GM23338 (cell line): ENCODE measurements around the gene TSPYL4. TPM values are rescaled to one million over a fixed set of nuclear protein-coding genes. Genes with fewer than 3 reads are reported as not detected.

Experiments
- ATAC-seq: fragments of 200-7000 bp; cut with Tn5 transposase; 3 replicates; pipeline ENCODE4 v1.9.1; 2020
- DNase-seq: peaks from one replicate; pipeline ENCODE4 v3.0.0-alpha.2; 2015; ENCODE audit warnings: low spot score
- H2AFZ ChIP-seq: fragments of 200-600 bp; sonication (generic); 2 replicates; pipeline ENCODE4 v1.8.0; 2016; ENCODE audit warnings: antibody characterized with exemption, mild to moderate bottlenecking, moderate library complexity
- H3F3A ChIP-seq: fragments of 200-600 bp; sonication (generic); replicated peaks from 2 replicates; pipeline ENCODE4 v1.8.0; 2017; ENCODE audit warnings: antibody characterized with exemption, mixed run types, low read depth
- H3K27ac ChIP-seq: fragments of 200-600 bp; sonication (generic); 2 replicates; pipeline ENCODE4 v1.6.1; 2016; ENCODE audit warnings: low read depth
- H3K27me3 ChIP-seq: fragments of 200-600 bp; sonication (generic); 2 replicates; pipeline ENCODE4 v1.8.0; 2016; ENCODE audit warnings: mild to moderate bottlenecking, mixed run types, moderate library complexity; ENCODE audit not compliant: insufficient read depth
- H3K36me3 ChIP-seq: fragments of 200-600 bp; sonication (generic); 2 replicates; pipeline ENCODE4 v1.8.0; 2016; ENCODE audit warnings: mild to moderate bottlenecking; ENCODE audit not compliant: insufficient read depth
- H3K4me1 ChIP-seq: fragments of 200-600 bp; sonication (generic); 2 replicates; pipeline ENCODE4 v1.8.0; 2016; ENCODE audit warnings: mild to moderate bottlenecking, moderate library complexity; ENCODE audit not compliant: insufficient read depth
- H3K4me2 ChIP-seq: fragments of 200-600 bp; sonication (generic); 2 replicates; pipeline ENCODE4 v1.7.1; 2017; ENCODE audit warnings: mixed run types
- H3K4me3 ChIP-seq: fragments of 200-600 bp; sonication (generic); 2 replicates; pipeline ENCODE4 v1.6.1; 2016; ENCODE audit warnings: mixed run types
- H3K79me2 ChIP-seq: fragments of 200-600 bp; sonication (generic); replicated peaks from 2 replicates; pipeline ENCODE4 v1.8.0; 2017; ENCODE audit warnings: mild to moderate bottlenecking; ENCODE audit not compliant: insufficient read depth
- H3K9me2 ChIP-seq: fragments of 200-600 bp; sonication (generic); 2 replicates; pipeline ENCODE4 v1.8.0; 2017; ENCODE audit not compliant: insufficient read depth
- H4K20me1 ChIP-seq: fragments of 200-600 bp; sonication (generic); replicated peaks from 2 replicates; pipeline ENCODE4 v1.8.0; 2017; ENCODE audit warnings: mild to moderate bottlenecking; ENCODE audit not compliant: insufficient read depth
- H3K27ac Mint-ChIP-seq: 2 replicates; pipeline ENCODE4 v1.8.0; 2020; ENCODE audit warnings: inconsistent platforms, mild to moderate bottlenecking, moderate library complexity, mixed read lengths
- H3K27me3 Mint-ChIP-seq: 3 replicates; pipeline ENCODE4 v1.8.0; 2022; ENCODE audit warnings: low read depth, mild to moderate bottlenecking, moderate library complexity, mixed read lengths, inconsistent platforms; ENCODE audit not compliant: insufficient read depth, poor library complexity
- H3K36me3 Mint-ChIP-seq: 3 replicates; pipeline ENCODE4 v1.8.0; 2021; ENCODE audit warnings: low read depth, mild to moderate bottlenecking, inconsistent platforms, moderate library complexity, mixed read lengths
- H3K4me1 Mint-ChIP-seq: 3 replicates; pipeline ENCODE4 v1.8.0; 2020; ENCODE audit warnings: mild to moderate bottlenecking, inconsistent platforms, mixed read lengths
- H3K4me3 Mint-ChIP-seq: 3 replicates; pipeline ENCODE4 v1.8.0; 2021; ENCODE audit warnings: moderate library complexity, mild to moderate bottlenecking, inconsistent platforms, mixed read lengths
- H3K9me3 Mint-ChIP-seq: 3 replicates; pipeline ENCODE4 v1.8.0; 2020; ENCODE audit warnings: moderate library complexity, mild to moderate bottlenecking, inconsistent platforms, mixed read lengths
- CREB1 ChIP-seq: fragments of 250-450 bp; sonication (Bioruptor Pico); IDR thresholded peaks from 2 replicates; pipeline ENCODE4 v1.5.0; 2020; ENCODE audit warnings: low read depth, mild to moderate bottlenecking, moderate library complexity
- EZH2 ChIP-seq: fragments of 200-600 bp; sonication (generic); IDR thresholded peaks from one replicate; pipeline ENCODE4 v1.8.0; 2017; ENCODE audit warnings: antibody characterized with exemption, mild to moderate bottlenecking, low read depth; ENCODE audit not compliant: unreplicated experiment
- EZH2phosphoT487 ChIP-seq: fragments of 200-600 bp; sonication (generic); IDR thresholded peaks from one replicate; pipeline ENCODE4 v1.8.1; 2018; ENCODE audit warnings: antibody characterized with exemption; ENCODE audit not compliant: unreplicated experiment
- JUNB ChIP-seq: IDR thresholded peaks from one replicate; pipeline ENCODE4 v1.6.1; 2016; ENCODE audit warnings: antibody characterized with exemption; ENCODE audit not compliant: unreplicated experiment
- NANOG ChIP-seq: IDR thresholded peaks from 2 replicates; pipeline ENCODE4 v1.6.1; 2016; ENCODE audit warnings: antibody characterized with exemption, borderline replicate concordance
- POLR2AphosphoS5 ChIP-seq: IDR thresholded peaks from 2 replicates; pipeline ENCODE4 v1.6.1; 2016; ENCODE audit warnings: antibody characterized with exemption, low read depth
- STAT1 ChIP-seq: IDR thresholded peaks from one replicate; pipeline ENCODE4 v1.6.1; 2016; ENCODE audit warnings: antibody characterized with exemption; ENCODE audit not compliant: unreplicated experiment
- ZNF114 ChIP-seq: fragments of 250-450 bp; sonication (Bioruptor Pico); IDR thresholded peaks from 2 replicates; pipeline ENCODE4 v1.5.0; 2020; ENCODE audit warnings: mild to moderate bottlenecking, moderate library complexity
- ZNF331 ChIP-seq: fragments of 250-450 bp; sonication (Bioruptor Pico); IDR thresholded peaks from 2 replicates; pipeline ENCODE4 v1.5.0; 2020; ENCODE audit warnings: low read depth, mild to moderate bottlenecking, moderate library complexity
- polyA plus RNA-seq: library from polyadenylated mRNA; unstranded; fragments of >200 nt; fragmentation: Nextera tagmentation; extraction: Ambion mirVana; gene quantifications from 2 replicates; pipeline ENCODE4 v1.2.1, GENCODE V29; 2016
- total RNA-seq: library from RNA; depleted of rRNA; stranded (reverse); fragments of >200 nt; shearing (Covaris generic); gene quantifications from 2 replicates; pipeline ENCODE4 v1.2.3, GENCODE V29; 2014
- TF ChIP-seq, protein P1 (sequence below): IDR thresholded peaks from 2 replicates; pipeline ENCODE4 v1.6.1; 2016; ENCODE audit warnings: antibody characterized with exemption
- TF ChIP-seq, protein P2 (sequence below), 2 experiments: fragments of 200-600 bp in 1 of 2; sonication (generic) in 1 of 2; conservative IDR thresholded peaks; 2 replicates each; pipeline versions ENCODE4 v1.5.1 to v1.6.1; 2016 to 2017; ENCODE audit warnings: antibody characterized with exemption in 2 of 2, low read depth in 2 of 2, mild to moderate bottlenecking in 2 of 2, moderate library complexity in 1 of 2
- TF ChIP-seq, protein P3 (sequence below): IDR thresholded peaks from one replicate; pipeline ENCODE4 v1.6.1; 2018; ENCODE audit warnings: antibody characterized with exemption; ENCODE audit not compliant: unreplicated experiment
- TF ChIP-seq, protein P4 (sequence below): fragments of 250-450 bp; sonication (Bioruptor Pico); IDR thresholded peaks from 2 replicates; pipeline ENCODE4 v1.5.0; 2020; ENCODE audit warnings: mild to moderate bottlenecking, moderate library complexity

The TSPYL4 gene
- total and polyA plus RNA-seq, 2 experiments from 2014 or later, result 13.2 to 19.8 TPM

DNA sequence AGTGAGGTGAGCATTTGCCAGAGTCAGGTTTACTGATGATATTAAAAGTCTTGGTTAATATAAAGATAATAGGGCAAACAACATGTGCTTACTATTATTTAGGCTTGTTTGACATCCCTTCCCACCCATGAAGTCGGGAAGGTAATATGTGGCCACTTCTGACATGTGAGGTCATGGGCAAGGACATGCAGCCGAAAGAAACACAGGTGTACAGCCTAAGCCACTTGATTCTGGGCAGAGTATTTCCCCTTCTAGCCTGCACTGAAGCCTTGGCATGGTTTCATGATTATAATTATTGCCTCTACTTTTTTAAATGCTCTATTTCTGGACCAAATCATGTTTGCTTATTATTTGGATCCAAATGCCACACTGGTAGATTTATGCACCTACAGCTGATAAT, 52.3 kb downstream of the TSPYL4 start:
- no peak overlapping the region for H3K27ac ChIP-seq
- no peak overlapping the region for H2AFZ ChIP-seq
- no peaks in the 10 kb centered on the region for H3K27me3 Mint-ChIP-seq
- H3K4me3 ChIP-seq, result no peak overlapping the region
- no peak for DNase-seq
- H3K4me2 ChIP-seq, result no peak overlapping the region
- no peaks in the 10 kb centered on the region for H3K4me1 ChIP-seq
- no peaks in the 10 kb centered on the region for H3K79me2 ChIP-seq
- H3K9me2 ChIP-seq, result no peaks in the 10 kb centered on the region
- TF ChIP-seq NANOG, result no peak
- TF ChIP-seq, protein P1, sequence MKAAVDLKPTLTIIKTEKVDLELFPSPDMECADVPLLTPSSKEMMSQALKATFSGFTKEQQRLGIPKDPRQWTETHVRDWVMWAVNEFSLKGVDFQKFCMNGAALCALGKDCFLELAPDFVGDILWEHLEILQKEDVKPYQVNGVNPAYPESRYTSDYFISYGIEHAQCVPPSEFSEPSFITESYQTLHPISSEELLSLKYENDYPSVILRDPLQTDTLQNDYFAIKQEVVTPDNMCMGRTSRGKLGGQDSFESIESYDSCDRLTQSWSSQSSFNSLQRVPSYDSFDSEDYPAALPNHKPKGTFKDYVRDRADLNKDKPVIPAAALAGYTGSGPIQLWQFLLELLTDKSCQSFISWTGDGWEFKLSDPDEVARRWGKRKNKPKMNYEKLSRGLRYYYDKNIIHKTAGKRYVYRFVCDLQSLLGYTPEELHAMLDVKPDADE, result no peak
- TF ChIP-seq STAT1, result no peak
- TF ChIP-seq, protein P2, sequence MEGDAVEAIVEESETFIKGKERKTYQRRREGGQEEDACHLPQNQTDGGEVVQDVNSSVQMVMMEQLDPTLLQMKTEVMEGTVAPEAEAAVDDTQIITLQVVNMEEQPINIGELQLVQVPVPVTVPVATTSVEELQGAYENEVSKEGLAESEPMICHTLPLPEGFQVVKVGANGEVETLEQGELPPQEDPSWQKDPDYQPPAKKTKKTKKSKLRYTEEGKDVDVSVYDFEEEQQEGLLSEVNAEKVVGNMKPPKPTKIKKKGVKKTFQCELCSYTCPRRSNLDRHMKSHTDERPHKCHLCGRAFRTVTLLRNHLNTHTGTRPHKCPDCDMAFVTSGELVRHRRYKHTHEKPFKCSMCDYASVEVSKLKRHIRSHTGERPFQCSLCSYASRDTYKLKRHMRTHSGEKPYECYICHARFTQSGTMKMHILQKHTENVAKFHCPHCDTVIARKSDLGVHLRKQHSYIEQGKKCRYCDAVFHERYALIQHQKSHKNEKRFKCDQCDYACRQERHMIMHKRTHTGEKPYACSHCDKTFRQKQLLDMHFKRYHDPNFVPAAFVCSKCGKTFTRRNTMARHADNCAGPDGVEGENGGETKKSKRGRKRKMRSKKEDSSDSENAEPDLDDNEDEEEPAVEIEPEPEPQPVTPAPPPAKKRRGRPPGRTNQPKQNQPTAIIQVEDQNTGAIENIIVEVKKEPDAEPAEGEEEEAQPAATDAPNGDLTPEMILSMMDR (conservative IDR thresholded peaks at IDR 0.05; ENCODE audit: low read depth in 2 of 2), result no peak
- TF ChIP-seq ZNF331 (CRISPR knock-in tag), result no peak
- TF ChIP-seq ZNF114, result no peak
- TF ChIP-seq JUNB, result no peak
- TF ChIP-seq EZH2phosphoT487, result no peak
- no peak for TF ChIP-seq EZH2
- no peak for TF ChIP-seq POLR2AphosphoS5
- TF ChIP-seq, protein P3, sequence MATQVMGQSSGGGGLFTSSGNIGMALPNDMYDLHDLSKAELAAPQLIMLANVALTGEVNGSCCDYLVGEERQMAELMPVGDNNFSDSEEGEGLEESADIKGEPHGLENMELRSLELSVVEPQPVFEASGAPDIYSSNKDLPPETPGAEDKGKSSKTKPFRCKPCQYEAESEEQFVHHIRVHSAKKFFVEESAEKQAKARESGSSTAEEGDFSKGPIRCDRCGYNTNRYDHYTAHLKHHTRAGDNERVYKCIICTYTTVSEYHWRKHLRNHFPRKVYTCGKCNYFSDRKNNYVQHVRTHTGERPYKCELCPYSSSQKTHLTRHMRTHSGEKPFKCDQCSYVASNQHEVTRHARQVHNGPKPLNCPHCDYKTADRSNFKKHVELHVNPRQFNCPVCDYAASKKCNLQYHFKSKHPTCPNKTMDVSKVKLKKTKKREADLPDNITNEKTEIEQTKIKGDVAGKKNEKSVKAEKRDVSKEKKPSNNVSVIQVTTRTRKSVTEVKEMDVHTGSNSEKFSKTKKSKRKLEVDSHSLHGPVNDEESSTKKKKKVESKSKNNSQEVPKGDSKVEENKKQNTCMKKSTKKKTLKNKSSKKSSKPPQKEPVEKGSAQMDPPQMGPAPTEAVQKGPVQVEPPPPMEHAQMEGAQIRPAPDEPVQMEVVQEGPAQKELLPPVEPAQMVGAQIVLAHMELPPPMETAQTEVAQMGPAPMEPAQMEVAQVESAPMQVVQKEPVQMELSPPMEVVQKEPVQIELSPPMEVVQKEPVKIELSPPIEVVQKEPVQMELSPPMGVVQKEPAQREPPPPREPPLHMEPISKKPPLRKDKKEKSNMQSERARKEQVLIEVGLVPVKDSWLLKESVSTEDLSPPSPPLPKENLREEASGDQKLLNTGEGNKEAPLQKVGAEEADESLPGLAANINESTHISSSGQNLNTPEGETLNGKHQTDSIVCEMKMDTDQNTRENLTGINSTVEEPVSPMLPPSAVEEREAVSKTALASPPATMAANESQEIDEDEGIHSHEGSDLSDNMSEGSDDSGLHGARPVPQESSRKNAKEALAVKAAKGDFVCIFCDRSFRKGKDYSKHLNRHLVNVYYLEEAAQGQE, result no peak
- TF ChIP-seq CREB1 (CRISPR knock-in tag), result no peak
- TF ChIP-seq, protein P4, sequence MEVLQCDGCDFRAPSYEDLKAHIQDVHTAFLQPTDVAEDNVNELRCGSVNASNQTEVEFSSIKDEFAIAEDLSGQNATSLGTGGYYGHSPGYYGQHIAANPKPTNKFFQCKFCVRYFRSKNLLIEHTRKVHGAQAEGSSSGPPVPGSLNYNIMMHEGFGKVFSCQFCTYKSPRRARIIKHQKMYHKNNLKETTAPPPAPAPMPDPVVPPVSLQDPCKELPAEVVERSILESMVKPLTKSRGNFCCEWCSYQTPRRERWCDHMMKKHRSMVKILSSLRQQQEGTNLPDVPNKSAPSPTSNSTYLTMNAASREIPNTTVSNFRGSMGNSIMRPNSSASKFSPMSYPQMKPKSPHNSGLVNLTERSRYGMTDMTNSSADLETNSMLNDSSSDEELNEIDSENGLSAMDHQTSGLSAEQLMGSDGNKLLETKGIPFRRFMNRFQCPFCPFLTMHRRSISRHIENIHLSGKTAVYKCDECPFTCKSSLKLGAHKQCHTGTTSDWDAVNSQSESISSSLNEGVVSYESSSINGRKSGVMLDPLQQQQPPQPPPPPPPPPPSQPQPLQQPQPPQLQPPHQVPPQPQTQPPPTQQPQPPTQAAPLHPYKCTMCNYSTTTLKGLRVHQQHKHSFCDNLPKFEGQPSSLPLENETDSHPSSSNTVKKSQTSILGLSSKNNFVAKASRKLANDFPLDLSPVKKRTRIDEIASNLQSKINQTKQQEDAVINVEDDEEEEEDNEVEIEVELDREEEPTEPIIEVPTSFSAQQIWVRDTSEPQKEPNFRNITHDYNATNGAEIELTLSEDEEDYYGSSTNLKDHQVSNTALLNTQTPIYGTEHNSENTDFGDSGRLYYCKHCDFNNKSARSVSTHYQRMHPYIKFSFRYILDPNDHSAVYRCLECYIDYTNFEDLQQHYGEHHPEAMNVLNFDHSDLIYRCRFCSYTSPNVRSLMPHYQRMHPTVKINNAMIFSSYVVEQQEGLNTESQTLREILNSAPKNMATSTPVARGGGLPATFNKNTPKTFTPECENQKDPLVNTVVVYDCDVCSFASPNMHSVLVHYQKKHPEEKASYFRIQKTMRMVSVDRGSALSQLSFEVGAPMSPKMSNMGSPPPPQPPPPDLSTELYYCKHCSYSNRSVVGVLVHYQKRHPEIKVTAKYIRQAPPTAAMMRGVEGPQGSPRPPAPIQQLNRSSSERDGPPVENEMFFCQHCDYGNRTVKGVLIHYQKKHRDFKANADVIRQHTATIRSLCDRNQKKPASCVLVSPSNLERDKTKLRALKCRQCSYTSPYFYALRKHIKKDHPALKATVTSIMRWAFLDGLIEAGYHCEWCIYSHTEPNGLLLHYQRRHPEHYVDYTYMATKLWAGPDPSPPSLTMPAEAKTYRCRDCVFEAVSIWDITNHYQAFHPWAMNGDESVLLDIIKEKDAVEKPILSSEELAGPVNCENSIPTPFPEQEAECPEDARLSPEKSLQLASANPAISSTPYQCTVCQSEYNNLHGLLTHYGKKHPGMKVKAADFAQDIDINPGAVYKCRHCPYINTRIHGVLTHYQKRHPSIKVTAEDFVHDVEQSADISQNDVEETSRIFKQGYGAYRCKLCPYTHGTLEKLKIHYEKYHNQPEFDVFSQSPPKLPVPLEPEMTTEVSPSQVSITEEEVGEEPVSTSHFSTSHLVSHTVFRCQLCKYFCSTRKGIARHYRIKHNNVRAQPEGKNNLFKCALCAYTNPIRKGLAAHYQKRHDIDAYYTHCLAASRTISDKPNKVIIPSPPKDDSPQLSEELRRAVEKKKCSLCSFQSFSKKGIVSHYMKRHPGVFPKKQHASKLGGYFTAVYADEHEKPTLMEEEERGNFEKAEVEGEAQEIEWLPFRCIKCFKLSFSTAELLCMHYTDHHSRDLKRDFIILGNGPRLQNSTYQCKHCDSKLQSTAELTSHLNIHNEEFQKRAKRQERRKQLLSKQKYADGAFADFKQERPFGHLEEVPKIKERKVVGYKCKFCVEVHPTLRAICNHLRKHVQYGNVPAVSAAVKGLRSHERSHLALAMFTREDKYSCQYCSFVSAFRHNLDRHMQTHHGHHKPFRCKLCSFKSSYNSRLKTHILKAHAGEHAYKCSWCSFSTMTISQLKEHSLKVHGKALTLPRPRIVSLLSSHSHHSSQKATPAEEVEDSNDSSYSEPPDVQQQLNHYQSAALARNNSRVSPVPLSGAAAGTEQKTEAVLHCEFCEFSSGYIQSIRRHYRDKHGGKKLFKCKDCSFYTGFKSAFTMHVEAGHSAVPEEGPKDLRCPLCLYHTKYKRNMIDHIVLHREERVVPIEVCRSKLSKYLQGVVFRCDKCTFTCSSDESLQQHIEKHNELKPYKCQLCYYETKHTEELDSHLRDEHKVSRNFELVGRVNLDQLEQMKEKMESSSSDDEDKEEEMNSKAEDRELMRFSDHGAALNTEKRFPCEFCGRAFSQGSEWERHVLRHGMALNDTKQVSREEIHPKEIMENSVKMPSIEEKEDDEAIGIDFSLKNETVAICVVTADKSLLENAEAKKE (CRISPR knock-in tag), result no peak
- no peaks in the 10 kb centered on the region for H3F3A ChIP-seq
- no peaks in the 10 kb centered on the region for H3K4me1 Mint-ChIP-seq
- no peaks in the 10 kb centered on the region for H3K27me3 ChIP-seq
- H3K4me3 Mint-ChIP-seq, result no peak overlapping the region
- no peak overlapping the region for H3K27ac Mint-ChIP-seq
- ATAC-seq, result no peak
- H4K20me1 ChIP-seq, result no peaks in the 10 kb centered on the region
- no peaks in the 10 kb centered on the region for H3K36me3 ChIP-seq
- H3K36me3 Mint-ChIP-seq, result no peaks in the 10 kb centered on the region
- H3K9me3 Mint-ChIP-seq, result no peaks in the 10 kb centered on the region
